Measurements from ENCODE around the gene TBC1D14. TPM values are rescaled to one million over a fixed set of nuclear protein-coding genes. Genes with fewer than 3 reads are reported as not detected.

Gene TBC1D14
- total RNA-seq, 3 donors from 2014 or later (not counting 1 experiment from before 2014, with no cell fraction given) = 36.0 to 54.7 (median 53.2) TPM

GRCh38 chr4:7020290-7020689, 110.7 kb downstream of the TBC1D14 start:
- no peak overlapping the region for H3K4me3 Mint-ChIP-seq
- no peak overlapping the region for H3K27ac Mint-ChIP-seq
- H3K4me1 ChIP-seq (ENCODE audit: control insufficient read depth, insufficient read depth, low read length) = no peaks in the 10 kb centered on the region
- intact Hi-C loops (cut with micrococcal nuclease) = no loop called here
- no peak for ATAC-seq
- 97% methylated on average over 2 of the region's 2 CpGs for WGBS (ENCODE audit: insufficient coverage)
- peaks cover 43% of the 10 kb centered on the region for H3K36me3 ChIP-seq (ENCODE audit: control insufficient read depth, insufficient read depth, low read length)
- no peaks in the 10 kb centered on the region for H3K27me3 Mint-ChIP-seq (ENCODE audit: low read depth in 2 of 2)
- H3K9me3 ChIP-seq (ENCODE audit: control insufficient read depth, insufficient read depth, low read length) = no peaks in the 10 kb centered on the region
- H3K27ac ChIP-seq (ENCODE audit: low read length) = no peak overlapping the region
- TF ChIP-seq CTCF (IDR thresholded peaks at IDR 0.05) = no peak
- no peak for DNase-seq
- no peaks in the 10 kb centered on the region for H3K36me3 Mint-ChIP-seq
- no peaks in the 10 kb centered on the region for H3K27me3 ChIP-seq (ENCODE audit: control insufficient read depth, insufficient read depth, low read length)
- no peak overlapping the region for H3K4me3 ChIP-seq (ENCODE audit: low read length)
- H3K4me1 Mint-ChIP-seq = peaks cover 0 to 7% of the 10 kb centered on the region in 2 donors
- H3K9me3 Mint-ChIP-seq = no peaks in the 10 kb centered on the region

- Histone ChIP-seq H3K36me3 (ENCODE audit: control insufficient read depth, insufficient read depth, low read length) (peaks cover 41% of the 10 kb centered on the region), H3K27me3 (ENCODE audit: control insufficient read depth, insufficient read depth, low read length) (no peaks in the 10 kb centered on the region), H3K27ac (ENCODE audit: low read length) (no peak overlapping the region), H3K4me3 (ENCODE audit: low read length) (no peak overlapping the region), H3K4me1 (ENCODE audit: control insufficient read depth, insufficient read depth, low read length) (no peaks in the 10 kb centered on the region), H3K9me3 (ENCODE audit: control insufficient read depth, insufficient read depth, low read length) (no peaks in the 10 kb centered on the region)
- WGBS (ENCODE audit: insufficient coverage) = 99% methylated on average over 11 of the region's 11 CpGs
- H3K4me3 Mint-ChIP-seq = no peak overlapping the region
- no peaks in the 10 kb centered on the region for H3K9me3 Mint-ChIP-seq
- no peaks in the 10 kb centered on the region for H3K27me3 Mint-ChIP-seq (ENCODE audit: low read depth in 2 of 2)
- DNase-seq (no peak), ATAC-seq (no peak)
- intact Hi-C loops (cut with micrococcal nuclease) = no loop called here
- TF ChIP-seq CTCF (IDR thresholded peaks at IDR 0.05) = no peak
- H3K4me1 Mint-ChIP-seq = peaks cover 0 to 7% of the 10 kb centered on the region in 2 donors
- H3K27ac Mint-ChIP-seq = peak overlapping the region in 1 of 2 donors; percentile 22
- no peaks in the 10 kb centered on the region for H3K36me3 Mint-ChIP-seq
Measured at GRCh38 chr4:7020856-7021255, 111.2 kb downstream of the TBC1D14 start.

GRCh38 chr4:7021355-7021754, 111.7 kb downstream of the TBC1D14 start:
- Mint-ChIP-seq H3K9me3 (no peaks in the 10 kb centered on the region), H3K4me1 (peaks cover 0 to 7% of the 10 kb centered on the region in 2 donors), H3K27me3 (ENCODE audit: low read depth in 2 of 2) (no peaks in the 10 kb centered on the region), H3K36me3 (no peaks in the 10 kb centered on the region), H3K4me3 (no peak overlapping the region), H3K27ac (peak overlapping the region in 1 of 2 donors; percentile 22)
- Histone ChIP-seq H3K4me3 (ENCODE audit: low read length) (no peak overlapping the region), H3K36me3 (ENCODE audit: control insufficient read depth, insufficient read depth, low read length) (peaks cover 39% of the 10 kb centered on the region), H3K9me3 (ENCODE audit: control insufficient read depth, insufficient read depth, low read length) (no peaks in the 10 kb centered on the region), H3K27me3 (ENCODE audit: control insufficient read depth, insufficient read depth, low read length) (no peaks in the 10 kb centered on the region), H3K27ac (ENCODE audit: low read length) (no peak overlapping the region), H3K4me1 (ENCODE audit: control insufficient read depth, insufficient read depth, low read length) (no peaks in the 10 kb centered on the region)
- no peak for TF ChIP-seq CTCF (IDR thresholded peaks at IDR 0.05)
- intact Hi-C loops (cut with micrococcal nuclease) = no loop called here
- 80% methylated on average over 5 of the region's 5 CpGs for WGBS (ENCODE audit: insufficient coverage)
- DNase-seq (no peak), ATAC-seq (no peak)

- Histone ChIP-seq H3K27me3 (ENCODE audit: control insufficient read depth, insufficient read depth, low read length) (no peaks in the 10 kb centered on the region), H3K9me3 (ENCODE audit: control insufficient read depth, insufficient read depth, low read length) (no peaks in the 10 kb centered on the region), H3K4me3 (ENCODE audit: low read length) (no peak overlapping the region), H3K36me3 (ENCODE audit: control insufficient read depth, insufficient read depth, low read length) (peaks cover 35% of the 10 kb centered on the region), H3K4me1 (ENCODE audit: control insufficient read depth, insufficient read depth, low read length) (no peaks in the 10 kb centered on the region), H3K27ac (ENCODE audit: low read length) (no peak overlapping the region)
- H3K4me3 Mint-ChIP-seq = no peak overlapping the region
- no peaks in the 10 kb centered on the region for H3K9me3 Mint-ChIP-seq
- TF ChIP-seq CTCF (IDR thresholded peaks at IDR 0.05) = no peak
- DNase-seq (no peak), ATAC-seq (no peak)
- H3K36me3 Mint-ChIP-seq = no peaks in the 10 kb centered on the region
- intact Hi-C loops (cut with micrococcal nuclease) = no loop called here
- peak overlapping the region in 1 of 2 donors; percentile 15 for H3K27ac Mint-ChIP-seq
- peaks cover 0 to 8% of the 10 kb centered on the region in 2 donors for H3K4me1 Mint-ChIP-seq
- H3K27me3 Mint-ChIP-seq (ENCODE audit: low read depth in 2 of 2) = no peaks in the 10 kb centered on the region
- WGBS (ENCODE audit: insufficient coverage) = 94% methylated on average over 13 of the region's 13 CpGs
Measured at GRCh38 chr4:7021930-7022664, 112.5 kb downstream of the TBC1D14 start.

Data from natural killer cell (primary cell).